Fibroblast of lung (primary cell): Measurements from ENCODE around the gene ZBTB8A.

ENCODE experiments used
- EZH2 ChIP-seq: IDR thresholded peaks from 2 replicates; pipeline ENCODE4 v1.5.1; 2012; ENCODE audit warnings: low read length, control low read depth, mild to moderate bottlenecking; ENCODE audit errors: missing control alignments
- TF ChIP-seq, protein P1 (sequence below), 2 donors: IDR thresholded peaks in 1 of 2; conservative IDR thresholded peaks in 1 of 2; 1 replicate in 1 of 2; 2 replicates in 1 of 2; pipeline ENCODE4 v1.5.1; 2011 to 2012; ENCODE audit warnings: low read length in 2 of 2, control low read depth in 1 of 2, inconsistent platforms in 1 of 2, low read depth in 1 of 2, mild to moderate bottlenecking in 1 of 2

DNA sequence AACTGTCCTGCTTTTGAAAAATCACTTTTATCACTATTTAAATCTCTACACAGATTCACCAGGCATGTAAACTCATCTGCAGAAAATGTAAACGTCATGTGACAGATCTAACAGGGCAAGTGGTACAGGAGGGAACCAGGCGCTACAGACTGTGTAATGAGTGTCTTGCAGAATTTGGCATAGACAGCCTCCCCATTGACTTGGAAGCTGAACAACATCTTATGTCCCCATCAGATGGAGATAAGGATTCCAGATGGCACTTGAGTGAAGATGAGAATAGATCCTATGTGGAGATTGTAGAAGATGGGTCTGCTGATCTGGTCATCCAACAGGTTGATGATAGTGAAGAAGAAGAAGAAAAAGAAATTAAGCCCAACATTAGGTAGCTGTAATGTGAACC lies 60.8 kb downstream of the ZBTB8A start:
- TF ChIP-seq, protein P1, sequence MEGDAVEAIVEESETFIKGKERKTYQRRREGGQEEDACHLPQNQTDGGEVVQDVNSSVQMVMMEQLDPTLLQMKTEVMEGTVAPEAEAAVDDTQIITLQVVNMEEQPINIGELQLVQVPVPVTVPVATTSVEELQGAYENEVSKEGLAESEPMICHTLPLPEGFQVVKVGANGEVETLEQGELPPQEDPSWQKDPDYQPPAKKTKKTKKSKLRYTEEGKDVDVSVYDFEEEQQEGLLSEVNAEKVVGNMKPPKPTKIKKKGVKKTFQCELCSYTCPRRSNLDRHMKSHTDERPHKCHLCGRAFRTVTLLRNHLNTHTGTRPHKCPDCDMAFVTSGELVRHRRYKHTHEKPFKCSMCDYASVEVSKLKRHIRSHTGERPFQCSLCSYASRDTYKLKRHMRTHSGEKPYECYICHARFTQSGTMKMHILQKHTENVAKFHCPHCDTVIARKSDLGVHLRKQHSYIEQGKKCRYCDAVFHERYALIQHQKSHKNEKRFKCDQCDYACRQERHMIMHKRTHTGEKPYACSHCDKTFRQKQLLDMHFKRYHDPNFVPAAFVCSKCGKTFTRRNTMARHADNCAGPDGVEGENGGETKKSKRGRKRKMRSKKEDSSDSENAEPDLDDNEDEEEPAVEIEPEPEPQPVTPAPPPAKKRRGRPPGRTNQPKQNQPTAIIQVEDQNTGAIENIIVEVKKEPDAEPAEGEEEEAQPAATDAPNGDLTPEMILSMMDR (conservative IDR thresholded peaks at IDR 0.05 in 1 of 2, IDR thresholded peaks at IDR 0.05 in 1 of 2; ENCODE audit: low read depth in 1 of 2, low read length in 2 of 2), result no peak
- no peak for TF ChIP-seq EZH2
